Endodermal cell (in vitro differentiated cells): ENCODE results near the gene GRM8. TPM values are rescaled to one million over a fixed set of nuclear protein-coding genes. Genes with fewer than 3 reads are reported as not detected.

Source experiments
- DNase-seq: peaks from one replicate; pipeline ENCODE4 v3.0.0-alpha.2; 2017
- H3K27ac ChIP-seq: 2 replicates; pipeline ENCODE4 v1.5.1; 2013; ENCODE audit warnings: mild to moderate bottlenecking, low read depth, low read length, moderate library complexity
- H3K27me3 ChIP-seq: 2 replicates; pipeline ENCODE4 v1.6.1; 2013; ENCODE audit warnings: mild to moderate bottlenecking, low read length, moderate library complexity; ENCODE audit not compliant: insufficient read depth, control insufficient read depth, poor library complexity, severe bottlenecking
- H3K36me3 ChIP-seq: 2 replicates; pipeline ENCODE4 v1.7.0; 2013; ENCODE audit warnings: mild to moderate bottlenecking, low read length, moderate library complexity; ENCODE audit not compliant: control insufficient read depth, insufficient read depth
- H3K4me1 ChIP-seq: one replicate; pipeline ENCODE4 v1.7.0; 2013; ENCODE audit warnings: low read length; ENCODE audit not compliant: control insufficient read depth, insufficient read depth
- H3K4me3 ChIP-seq: 2 replicates; pipeline ENCODE4 v1.5.1; 2013; ENCODE audit warnings: mild to moderate bottlenecking, low read length, moderate library complexity
- H3K9ac ChIP-seq: 2 replicates; pipeline ENCODE4 v1.6.1; 2013; ENCODE audit warnings: mild to moderate bottlenecking, low read length, moderate library complexity; ENCODE audit not compliant: poor library complexity, severe bottlenecking; ENCODE audit errors: extremely low read depth
- H3K9me3 ChIP-seq: 2 replicates; pipeline ENCODE4 v1.6.1; 2013; ENCODE audit warnings: mild to moderate bottlenecking, low read length, moderate library complexity; ENCODE audit not compliant: control insufficient read depth
- H3K27ac Mint-ChIP-seq: 2 replicates; pipeline ENCODE4 v1.8.0; 2020; ENCODE audit warnings: mixed read lengths
- H3K27me3 Mint-ChIP-seq: 2 replicates; pipeline ENCODE4 v1.8.0; 2021; ENCODE audit warnings: mild to moderate bottlenecking, mixed read lengths; ENCODE audit not compliant: insufficient read depth
- H3K36me3 Mint-ChIP-seq: 2 replicates; pipeline ENCODE4 v1.8.0; 2020; ENCODE audit warnings: low read depth, mixed read lengths
- H3K4me1 Mint-ChIP-seq: 2 replicates; pipeline ENCODE4 v1.8.0; 2020; ENCODE audit warnings: mixed read lengths
- H3K4me3 Mint-ChIP-seq: 2 replicates; pipeline ENCODE4 v1.8.0; 2020; ENCODE audit warnings: mild to moderate bottlenecking, moderate library complexity, mixed read lengths
- H3K9me3 Mint-ChIP-seq: 2 replicates; pipeline ENCODE4 v1.8.0; 2020; ENCODE audit warnings: mild to moderate bottlenecking, mixed read lengths
- WGBS, 2 experiments: methylation state at CpG; one replicate each; pipeline versions ENCODE4 v1.1.5 to v1.1.7; 2013; ENCODE audit warnings: missing lambda C conversion rate in 2 of 2, mixed read lengths in 1 of 2; ENCODE audit not compliant: insufficient coverage in 1 of 2, insufficient read length in 1 of 2; 5-methylcytosine and 5-hydroxymethylcytosine counted together
- total RNA-seq, 2 donors: library from RNA; stranded (reverse); fragmentation: NEBNext Ultra II Directional in 1 of 2; extraction: Animal tissue kit (Norgen Biotek cat#: 25700) in 1 of 2; gene quantifications; 2 replicates in 1 of 2; 3 replicates in 1 of 2; pipeline ENCODE4 v1.2.1, GENCODE V29; 2021
- TF ChIP-seq, protein P1 (sequence below): fragments of 200-600 bp; sonication (generic); conservative IDR thresholded peaks from 2 replicates; pipeline ENCODE4 v1.5.0; 2021; ENCODE audit warnings: antibody characterized with exemption, mild to moderate bottlenecking

The GRM8 gene
- total RNA-seq, 2 donors from 2014 or later: 0.93 to 2.0 TPM

- Mint-ChIP-seq H3K27ac (no peak overlapping the region), H3K4me1 (peaks cover 3% of the 10 kb centered on the region), H3K4me3 (no peak overlapping the region), H3K9me3 (no peaks in the 10 kb centered on the region), H3K36me3 (no peaks in the 10 kb centered on the region), H3K27me3 (no peaks in the 10 kb centered on the region)
- no peak overlapping the region for H3K9ac ChIP-seq
- no peak overlapping the region for H3K4me3 ChIP-seq
- H3K4me1 ChIP-seq: no peaks in the 10 kb centered on the region
- TF ChIP-seq, protein P1, sequence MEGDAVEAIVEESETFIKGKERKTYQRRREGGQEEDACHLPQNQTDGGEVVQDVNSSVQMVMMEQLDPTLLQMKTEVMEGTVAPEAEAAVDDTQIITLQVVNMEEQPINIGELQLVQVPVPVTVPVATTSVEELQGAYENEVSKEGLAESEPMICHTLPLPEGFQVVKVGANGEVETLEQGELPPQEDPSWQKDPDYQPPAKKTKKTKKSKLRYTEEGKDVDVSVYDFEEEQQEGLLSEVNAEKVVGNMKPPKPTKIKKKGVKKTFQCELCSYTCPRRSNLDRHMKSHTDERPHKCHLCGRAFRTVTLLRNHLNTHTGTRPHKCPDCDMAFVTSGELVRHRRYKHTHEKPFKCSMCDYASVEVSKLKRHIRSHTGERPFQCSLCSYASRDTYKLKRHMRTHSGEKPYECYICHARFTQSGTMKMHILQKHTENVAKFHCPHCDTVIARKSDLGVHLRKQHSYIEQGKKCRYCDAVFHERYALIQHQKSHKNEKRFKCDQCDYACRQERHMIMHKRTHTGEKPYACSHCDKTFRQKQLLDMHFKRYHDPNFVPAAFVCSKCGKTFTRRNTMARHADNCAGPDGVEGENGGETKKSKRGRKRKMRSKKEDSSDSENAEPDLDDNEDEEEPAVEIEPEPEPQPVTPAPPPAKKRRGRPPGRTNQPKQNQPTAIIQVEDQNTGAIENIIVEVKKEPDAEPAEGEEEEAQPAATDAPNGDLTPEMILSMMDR: no peak
- no peak overlapping the region for H3K27ac ChIP-seq
- 91 to 97% methylated on average over 5 to 6 of the region's 6 CpGs for WGBS, 2 experiments
- H3K27me3 ChIP-seq: peaks cover 6% of the 10 kb centered on the region
- no peaks in the 10 kb centered on the region for H3K9me3 ChIP-seq
- DNase-seq: peak; percentile 58
- H3K36me3 ChIP-seq: no peaks in the 10 kb centered on the region
Measured at GRCh38 chr7:127287133-127287532, 34.4 kb upstream of the GRM8 start.

DNA sequence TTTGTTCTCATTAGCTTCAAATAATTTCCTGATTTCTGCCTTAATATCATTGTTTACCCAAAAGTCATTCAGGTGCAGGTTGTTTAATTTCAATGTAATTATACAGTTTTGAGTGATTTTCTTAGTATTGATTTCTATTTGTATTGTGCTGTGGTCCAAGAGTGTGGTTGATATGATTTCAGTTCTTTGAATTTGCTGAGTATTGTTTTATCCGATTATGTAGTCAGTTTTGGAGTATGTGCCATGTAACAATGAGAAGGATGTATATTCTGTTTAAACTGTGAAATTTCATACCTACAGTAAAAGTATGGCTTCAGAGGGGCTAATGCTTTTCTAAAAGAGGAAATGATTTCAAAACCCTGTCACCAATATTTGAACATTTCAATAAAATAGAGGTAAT is 17.4 kb upstream of the GRM8 start:
- Histone ChIP-seq H3K4me3 (no peak overlapping the region), H3K27me3 (peaks cover 10% of the 10 kb centered on the region), H3K27ac (no peak overlapping the region), H3K9ac (no peak overlapping the region), H3K9me3 (no peaks in the 10 kb centered on the region), H3K4me1 (no peaks in the 10 kb centered on the region), H3K36me3 (no peaks in the 10 kb centered on the region)
- no peak for DNase-seq
- no peaks in the 10 kb centered on the region for H3K36me3 Mint-ChIP-seq
- no peaks in the 10 kb centered on the region for H3K9me3 Mint-ChIP-seq
- TF ChIP-seq, protein P1: no peak
- 84 to 88% methylated on average over 1 of the region's 1 CpG for WGBS, 2 experiments
- no peaks in the 10 kb centered on the region for H3K4me1 Mint-ChIP-seq
- peaks cover 32% of the 10 kb centered on the region for H3K27me3 Mint-ChIP-seq
- no peak overlapping the region for H3K27ac Mint-ChIP-seq
- no peak overlapping the region for H3K4me3 Mint-ChIP-seq

GRCh38 chr7:127266047-127266446 is 13.3 kb upstream of the GRM8 start:
- Histone ChIP-seq H3K27ac (no peak overlapping the region), H3K4me1 (no peaks in the 10 kb centered on the region), H3K9ac (no peak overlapping the region), H3K36me3 (no peaks in the 10 kb centered on the region), H3K27me3 (peaks cover 36% of the 10 kb centered on the region), H3K4me3 (no peak overlapping the region), H3K9me3 (no peaks in the 10 kb centered on the region)
- Mint-ChIP-seq H3K4me1 (no peaks in the 10 kb centered on the region), H3K4me3 (no peak overlapping the region), H3K9me3 (no peaks in the 10 kb centered on the region), H3K36me3 (no peaks in the 10 kb centered on the region), H3K27me3 (peaks cover 60% of the 10 kb centered on the region), H3K27ac (no peak overlapping the region)
- WGBS, 2 experiments: 91 to 100% methylated on average over 1 of the region's 1 CpG
- no peak for DNase-seq
- TF ChIP-seq, protein P1: no peak
